Neural progenitor cell (in vitro differentiated cells): ENCODE results near the gene ZC2HC1C. TPM values are rescaled to one million over a fixed set of nuclear protein-coding genes. Genes with fewer than 3 reads are reported as not detected.

ENCODE experiments used
- DNase-seq: peaks from one replicate; pipeline ENCODE4 v3.0.0-alpha.2; 2016; ENCODE audit warnings: low spot score
- H2AFZ ChIP-seq: fragments of 200-600 bp; sonication (generic); replicated peaks from 2 replicates; pipeline ENCODE4 v1.6.1; 2016; ENCODE audit warnings: antibody characterized with exemption
- H3F3A ChIP-seq: fragments of 200-600 bp; sonication (generic); 2 replicates; pipeline ENCODE4 v1.6.1; 2016; ENCODE audit warnings: antibody characterized with exemption, low read depth
- H3K27ac ChIP-seq: fragments of 200-600 bp; sonication (generic); 2 replicates; pipeline ENCODE4 v1.5.1; 2016; ENCODE audit warnings: mild to moderate bottlenecking
- H3K27me3 ChIP-seq: fragments of 200-600 bp; sonication (generic); 2 replicates; pipeline ENCODE4 v1.6.1; 2016; ENCODE audit warnings: mild to moderate bottlenecking, moderate library complexity
- H3K36me3 ChIP-seq: fragments of 200-600 bp; sonication (generic); 2 replicates; pipeline ENCODE4 v1.5.1; 2016
- H3K4me1 ChIP-seq: fragments of 200-600 bp; sonication (generic); 2 replicates; pipeline ENCODE4 v1.6.1; 2016; ENCODE audit warnings: mixed run types
- H3K4me2 ChIP-seq: fragments of 200-600 bp; sonication (generic); 2 replicates; pipeline ENCODE4 v1.6.1; 2016
- H3K4me3 ChIP-seq: fragments of 200-600 bp; sonication (generic); 2 replicates; pipeline ENCODE4 v1.5.1; 2016
- H3K79me2 ChIP-seq: fragments of 200-600 bp; sonication (generic); 2 replicates; pipeline ENCODE4 v1.6.1; 2016; ENCODE audit warnings: low read depth
- H3K9ac ChIP-seq: fragments of 200-600 bp; sonication (generic); 2 replicates; pipeline ENCODE4 v1.6.1; 2016
- H3K9me3 ChIP-seq: fragments of 200-600 bp; sonication (generic); 2 replicates; pipeline ENCODE4 v1.5.1; 2016; ENCODE audit warnings: low read depth
- H4K20me1 ChIP-seq: fragments of 200-600 bp; sonication (generic); 2 replicates; pipeline ENCODE4 v1.6.1; 2016; ENCODE audit warnings: low read depth
- H3K27ac Mint-ChIP-seq: 3 replicates; pipeline ENCODE4 v1.8.0; 2021; ENCODE audit warnings: mixed read lengths
- H3K27me3 Mint-ChIP-seq: 2 replicates; pipeline ENCODE4 v1.8.0; 2022; ENCODE audit warnings: low read depth, mild to moderate bottlenecking, inconsistent platforms, moderate library complexity, mixed read lengths; ENCODE audit not compliant: insufficient read depth
- H3K36me3 Mint-ChIP-seq: 3 replicates; pipeline ENCODE4 v1.8.0; 2021; ENCODE audit warnings: mixed read lengths
- H3K4me1 Mint-ChIP-seq: 3 replicates; pipeline ENCODE4 v1.8.0; 2021; ENCODE audit warnings: mixed read lengths
- H3K4me3 Mint-ChIP-seq: 3 replicates; pipeline ENCODE4 v1.8.0; 2021; ENCODE audit warnings: mild to moderate bottlenecking, moderate library complexity, mixed read lengths
- H3K9me3 Mint-ChIP-seq: 3 replicates; pipeline ENCODE4 v1.8.0; 2020; ENCODE audit warnings: mixed read lengths
- CTCF ChIP-seq: fragments of 200-600 bp; sonication (generic); IDR thresholded peaks from 2 replicates; pipeline ENCODE4 v1.5.1; 2017; ENCODE audit warnings: antibody characterized with exemption, mild to moderate bottlenecking
- EZH2 ChIP-seq: fragments of 200-600 bp; sonication (generic); IDR thresholded peaks from 2 replicates; pipeline ENCODE4 v1.6.1; 2017; ENCODE audit warnings: antibody characterized with exemption, mild to moderate bottlenecking, moderate library complexity
- EZH2phosphoT487 ChIP-seq: fragments of 200-600 bp; sonication (generic); IDR thresholded peaks from 2 replicates; pipeline ENCODE4 v1.6.1; 2017; ENCODE audit warnings: antibody characterized with exemption
- total RNA-seq: library from RNA; depleted of rRNA; stranded (reverse); fragments of >200 nt; gene quantifications from 2 replicates; pipeline ENCODE4 v1.2.3, GENCODE V29; 2015; ENCODE audit warnings: low replicate concordance

The ZC2HC1C gene
- total RNA-seq, 1 donor from 2014 or later: 0.94 TPM

- peaks cover 9% of the 10 kb centered on the region for H3K36me3 ChIP-seq
- Mint-ChIP-seq H3K9me3 (no peaks in the 10 kb centered on the region), H3K27me3 (no peaks in the 10 kb centered on the region), H3K27ac (no peak overlapping the region), H3K4me1 (no peaks in the 10 kb centered on the region), H3K4me3 (no peak overlapping the region), H3K36me3 (peaks cover 10% of the 10 kb centered on the region)
- no peak overlapping the region for H3K27ac ChIP-seq
- no peak for DNase-seq
- no peaks in the 10 kb centered on the region for H3K79me2 ChIP-seq
- H3K4me1 ChIP-seq: no peaks in the 10 kb centered on the region
- TF ChIP-seq EZH2 (no peak), EZH2phosphoT487 (no peak), CTCF (no peak)
- no peak overlapping the region for H3K4me3 ChIP-seq
- H3F3A ChIP-seq: no peaks in the 10 kb centered on the region
- no peak overlapping the region for H3K4me2 ChIP-seq
- no peak overlapping the region for H3K9ac ChIP-seq
- no peak overlapping the region for H2AFZ ChIP-seq
- no peaks in the 10 kb centered on the region for H3K9me3 ChIP-seq
- no peaks in the 10 kb centered on the region for H4K20me1 ChIP-seq
- no peaks in the 10 kb centered on the region for H3K27me3 ChIP-seq
Measured at GRCh38 chr14:75032939-75033338, 36.5 kb upstream of the ZC2HC1C start.

- H3K9me3 Mint-ChIP-seq: no peaks in the 10 kb centered on the region
- H3K4me1 Mint-ChIP-seq: no peaks in the 10 kb centered on the region
- no peak for DNase-seq
- H3K4me2 ChIP-seq: no peak overlapping the region
- H2AFZ ChIP-seq: no peak overlapping the region
- H3K9me3 ChIP-seq: no peaks in the 10 kb centered on the region
- H3K27ac Mint-ChIP-seq: no peak overlapping the region
- no peaks in the 10 kb centered on the region for H3K27me3 ChIP-seq
- peaks cover 13% of the 10 kb centered on the region for H3K36me3 Mint-ChIP-seq
- H3K79me2 ChIP-seq: no peaks in the 10 kb centered on the region
- no peaks in the 10 kb centered on the region for H3K36me3 ChIP-seq
- H3K9ac ChIP-seq: no peak overlapping the region
- H4K20me1 ChIP-seq: no peaks in the 10 kb centered on the region
- H3K4me3 Mint-ChIP-seq: no peak overlapping the region
- H3K27ac ChIP-seq: no peak overlapping the region
- H3K4me1 ChIP-seq: no peaks in the 10 kb centered on the region
- H3K4me3 ChIP-seq: no peak overlapping the region
- H3F3A ChIP-seq: no peaks in the 10 kb centered on the region
- no peaks in the 10 kb centered on the region for H3K27me3 Mint-ChIP-seq
- TF ChIP-seq EZH2phosphoT487 (no peak), CTCF (no peak), EZH2 (no peak)
Measured at GRCh38 chr14:75040507-75040906, 28.9 kb upstream of the ZC2HC1C start.

GRCh38 chr14:75040959-75041358 is 28.5 kb upstream of the ZC2HC1C start:
- no peaks in the 10 kb centered on the region for H3K9me3 ChIP-seq
- Mint-ChIP-seq H3K27ac (no peak overlapping the region), H3K9me3 (no peaks in the 10 kb centered on the region), H3K36me3 (peaks cover 15% of the 10 kb centered on the region), H3K4me3 (no peak overlapping the region), H3K27me3 (no peaks in the 10 kb centered on the region), H3K4me1 (no peaks in the 10 kb centered on the region)
- no peak for DNase-seq
- H3F3A ChIP-seq: no peaks in the 10 kb centered on the region
- no peaks in the 10 kb centered on the region for H3K4me1 ChIP-seq
- TF ChIP-seq EZH2phosphoT487 (no peak), CTCF (no peak), EZH2 (no peak)
- no peak overlapping the region for H3K9ac ChIP-seq
- no peaks in the 10 kb centered on the region for H3K79me2 ChIP-seq
- no peak overlapping the region for H3K27ac ChIP-seq
- no peaks in the 10 kb centered on the region for H3K36me3 ChIP-seq
- no peak overlapping the region for H3K4me3 ChIP-seq
- H3K4me2 ChIP-seq: no peak overlapping the region
- H4K20me1 ChIP-seq: no peaks in the 10 kb centered on the region
- H3K27me3 ChIP-seq: no peaks in the 10 kb centered on the region
- no peak overlapping the region for H2AFZ ChIP-seq

- H3K27me3 ChIP-seq: no peaks in the 10 kb centered on the region
- no peaks in the 10 kb centered on the region for H3K9me3 ChIP-seq
- H3K4me1 ChIP-seq: no peaks in the 10 kb centered on the region
- no peak overlapping the region for H3K4me3 ChIP-seq
- no peaks in the 10 kb centered on the region for H3K27me3 Mint-ChIP-seq
- DNase-seq: no peak
- no peaks in the 10 kb centered on the region for H4K20me1 ChIP-seq
- H3K27ac ChIP-seq: no peak overlapping the region
- no peaks in the 10 kb centered on the region for H3K36me3 ChIP-seq
- H3F3A ChIP-seq: no peaks in the 10 kb centered on the region
- H3K4me1 Mint-ChIP-seq: no peaks in the 10 kb centered on the region
- no peak overlapping the region for H3K4me3 Mint-ChIP-seq
- H3K4me2 ChIP-seq: no peak overlapping the region
- no peak overlapping the region for H3K9ac ChIP-seq
- H3K9me3 Mint-ChIP-seq: no peaks in the 10 kb centered on the region
- H3K36me3 Mint-ChIP-seq: peaks cover 17% of the 10 kb centered on the region
- H3K79me2 ChIP-seq: no peaks in the 10 kb centered on the region
- H2AFZ ChIP-seq: no peak overlapping the region
- no peak for TF ChIP-seq EZH2phosphoT487
- no peak for TF ChIP-seq CTCF
- TF ChIP-seq EZH2: no peak
- no peak overlapping the region for H3K27ac Mint-ChIP-seq
Measured at GRCh38 chr14:75041613-75042012, 27.8 kb upstream of the ZC2HC1C start.
